ENCODE measurements around the gene NDC80.

The NDC80 gene

GRCh38 chr18:2564373-2564772, 7.0 kb upstream of the NDC80 start:
- no peak for DNase-seq

GRCh38 chr18:2568129-2568528, 3.2 kb upstream of the NDC80 start:
- DNase-seq, result no peak

GRCh38 chr18:2568605-2569004, 2.8 kb upstream of the NDC80 start:
- no peak for DNase-seq

GRCh38 chr18:2569338-2570207, 1.8 kb upstream of the NDC80 start:
- no peak for DNase-seq

GRCh38 chr18:2570772-2571199, 571 bp upstream of the NDC80 start:
- peak; percentile 9 for DNase-seq

- DNase-seq, result no peak
Observed at GRCh38 chr18:2572171-2572569, 813 bp downstream of the NDC80 start.

GRCh38 chr18:2572892-2573291, 1.5 kb downstream of the NDC80 start:
- DNase-seq, result no peak

GRCh38 chr18:2573408-2573807, 2.1 kb downstream of the NDC80 start:
- no peak for DNase-seq

GRCh38 chr18:2587788-2588187, 16.4 kb downstream of the NDC80 start:
- no peak for DNase-seq

- no peak for DNase-seq
Observed at GRCh38 chr18:2588666-2589344, 17.4 kb downstream of the NDC80 start.

GRCh38 chr18:2589345-2590068, 18.1 kb downstream of the NDC80 start:
- no peak for DNase-seq

GRCh38 chr18:2590303-2590702, 18.9 kb downstream of the NDC80 start:
- DNase-seq, result no peak

GRCh38 chr18:2597639-2598038, 26.3 kb downstream of the NDC80 start:
- no peak for DNase-seq

GRCh38 chr18:2602844-2603243, 31.5 kb downstream of the NDC80 start:
- DNase-seq, result no peak

- DNase-seq, result no peak
Observed at GRCh38 chr18:2606335-2606734, 35.0 kb downstream of the NDC80 start.

GRCh38 chr18:2609604-2610003, 38.2 kb downstream of the NDC80 start:
- DNase-seq, result no peak

- no peak for DNase-seq
Observed at GRCh38 chr18:2610549-2610948, 39.2 kb downstream of the NDC80 start.

- no peak for DNase-seq
Observed at GRCh38 chr18:2612996-2613395, 41.6 kb downstream of the NDC80 start.

GRCh38 chr18:2617401-2617998, 46.1 kb downstream of the NDC80 start:
- DNase-seq, result no peak

- no peak for DNase-seq
Observed at GRCh38 chr18:2618009-2618408, 46.7 kb downstream of the NDC80 start.

- DNase-seq, result no peak
Observed at GRCh38 chr18:2625217-2625616, 53.9 kb downstream of the NDC80 start.

- no peak for DNase-seq
Observed at GRCh38 chr18:2627821-2628276, 56.5 kb downstream of the NDC80 start.

GRCh38 chr18:2629003-2629402, 57.6 kb downstream of the NDC80 start:
- no peak for DNase-seq
